MG63 (cell line): ENCODE measurements around the gene PSMB2. TPM values are rescaled to one million over a fixed set of nuclear protein-coding genes. Genes with fewer than 3 reads are reported as not detected.
A peak's percentile ranks its signal among the peaks of the same experiment; 100 is the strongest.
"Not testable (repeated sequence)": the region's sequence is repeated elsewhere in the genome, so short reads cannot be mapped to it uniquely, and the experiment has no call there.

Experiments
- DNase-seq: peaks from one replicate; pipeline ENCODE4 v3.0.0-alpha.2; 2020
- H3K27me3 ChIP-seq: fragments of 250-450 bp; sonication (Bioruptor Pico); 2 replicates; pipeline ENCODE4 v1.5.1; 2020; ENCODE audit warnings: mild to moderate bottlenecking, moderate library complexity
- H3K36me3 ChIP-seq: fragments of 250-450 bp; sonication (Bioruptor Pico); 2 replicates; pipeline ENCODE4 v1.5.1; 2020; ENCODE audit warnings: mild to moderate bottlenecking, moderate library complexity
- H3K4me3 ChIP-seq: fragments of 250-450 bp; sonication (Bioruptor Pico); 2 replicates; pipeline ENCODE4 v1.5.1; 2020; ENCODE audit warnings: mild to moderate bottlenecking, moderate library complexity
- H3K9me3 ChIP-seq: fragments of 250-450 bp; sonication (Bioruptor Pico); 2 replicates; pipeline ENCODE4 v1.5.1; 2020; ENCODE audit warnings: mild to moderate bottlenecking, moderate library complexity
- total RNA-seq: library from RNA; depleted of rRNA; stranded (reverse); fragments of >200 nt; shearing (Covaris generic); gene quantifications from 2 replicates; pipeline ENCODE4 v1.2.3, GENCODE V29; 2014; ENCODE audit warnings: low replicate concordance; rRNA removed

PSMB2 gene
- 109 and 114 TPM in 2 replicates for total RNA-seq

- H3K27me3 ChIP-seq = peaks cover 6% of the 10 kb centered on the region; the same call in 1 of the 2 replicates
- peak; percentile 94 for DNase-seq
- no peaks in the 10 kb centered on the region for H3K9me3 ChIP-seq
- peak within 1 kb of the TSS; percentile 96 for H3K4me3 ChIP-seq
- peaks cover 25% of the 10 kb centered on the region for H3K36me3 ChIP-seq
Measured at GRCh38 chr1:35641233-35641866, at the start of gene PSMB2. Gene PSMB2 (minus strand): TSS chr1:35641526. CDS start chr1:35641432, 94 bp downstream.

- H3K9me3 ChIP-seq = no peaks in the 10 kb centered on the region
- H3K27me3 ChIP-seq = peaks cover 1% of the 10 kb centered on the region; the same call in 1 of the 2 replicates
- H3K4me3 ChIP-seq = no peak overlapping the region
- no peak for DNase-seq
- H3K36me3 ChIP-seq = no peaks in the 10 kb centered on the region
Measured at GRCh38 chr1:35691080-35691479, 49.8 kb upstream of the PSMB2 start.

- not testable (repeated sequence) for H3K27me3 ChIP-seq, H3K9me3 ChIP-seq, DNase-seq, H3K36me3 ChIP-seq, H3K4me3 ChIP-seq
Measured at GRCh38 chr1:35690103-35690502, 48.8 kb upstream of the PSMB2 start.

- no peak overlapping the region for H3K4me3 ChIP-seq
- no peak for DNase-seq
- H3K27me3 ChIP-seq = peaks cover 4% of the 10 kb centered on the region
- no peaks in the 10 kb centered on the region for H3K9me3 ChIP-seq
- H3K36me3 ChIP-seq = no peaks in the 10 kb centered on the region
Measured at GRCh38 chr1:35688161-35688560, 46.8 kb upstream of the PSMB2 start.

GRCh38 chr1:35683012-35683411 is 41.7 kb upstream of the PSMB2 start:
- H3K36me3 ChIP-seq = no peaks in the 10 kb centered on the region
- peaks cover 4% of the 10 kb centered on the region for H3K27me3 ChIP-seq
- DNase-seq = no peak
- H3K9me3 ChIP-seq = no peaks in the 10 kb centered on the region
- no peak overlapping the region for H3K4me3 ChIP-seq

GRCh38 chr1:35680271-35680670 is 38.9 kb upstream of the PSMB2 start:
- Histone ChIP-seq H3K9me3 (no peaks in the 10 kb centered on the region), H3K4me3 (no peak overlapping the region), H3K36me3 (no peaks in the 10 kb centered on the region), H3K27me3 (peaks cover 4% of the 10 kb centered on the region)
- no peak for DNase-seq

GRCh38 chr1:35675773-35676172 is 34.4 kb upstream of the PSMB2 start:
- Histone ChIP-seq H3K4me3 (no peak overlapping the region), H3K27me3 (no peaks in the 10 kb centered on the region), H3K36me3 (no peaks in the 10 kb centered on the region), H3K9me3 (no peaks in the 10 kb centered on the region)
- DNase-seq = peak; percentile 13

- Histone ChIP-seq H3K9me3 (no peaks in the 10 kb centered on the region), H3K4me3 (no peak overlapping the region), H3K27me3 (no peaks in the 10 kb centered on the region), H3K36me3 (no peaks in the 10 kb centered on the region)
- no peak for DNase-seq
Measured at GRCh38 chr1:35674111-35674510, 32.8 kb upstream of the PSMB2 start.

GRCh38 chr1:35672116-35672515 is 30.8 kb upstream of the PSMB2 start:
- H3K9me3 ChIP-seq = no peaks in the 10 kb centered on the region
- no peak for DNase-seq

GRCh38 chr1:35668506-35668905 is 27.2 kb upstream of the PSMB2 start:
- no peaks in the 10 kb centered on the region for H3K9me3 ChIP-seq
- no peak for DNase-seq
- no peaks in the 10 kb centered on the region for H3K36me3 ChIP-seq
- H3K27me3 ChIP-seq = no peaks in the 10 kb centered on the region; the same call in 1 of the 2 replicates
- no peak overlapping the region for H3K4me3 ChIP-seq

More at GRCh38 chr1:35672116-35672515, 30.8 kb upstream of the PSMB2 start:
- Histone ChIP-seq H3K36me3 (no peaks in the 10 kb centered on the region), H3K27me3 (no peaks in the 10 kb centered on the region), H3K4me3 (no peak overlapping the region)

GRCh38 chr1:35666916-35667315 is 25.6 kb upstream of the PSMB2 start:
- Histone ChIP-seq H3K27me3 (no peaks in the 10 kb centered on the region; the same call in 1 of the 2 replicates), H3K9me3 (no peaks in the 10 kb centered on the region), H3K36me3 (no peaks in the 10 kb centered on the region), H3K4me3 (no peak overlapping the region)
- no peak for DNase-seq

- Histone ChIP-seq H3K9me3 (no peaks in the 10 kb centered on the region), H3K36me3 (no peaks in the 10 kb centered on the region), H3K27me3 (no peaks in the 10 kb centered on the region; the same call in 1 of the 2 replicates), H3K4me3 (no peak overlapping the region)
- DNase-seq = no peak
Measured at GRCh38 chr1:35666216-35666615, 24.9 kb upstream of the PSMB2 start.

GRCh38 chr1:35663434-35663833 is 22.1 kb upstream of the PSMB2 start:
- no peak for DNase-seq
- no peaks in the 10 kb centered on the region for H3K36me3 ChIP-seq

GRCh38 chr1:35661474-35661795 is 20.1 kb upstream of the PSMB2 start:
- Histone ChIP-seq H3K4me3 (no peak overlapping the region), H3K36me3 (no peaks in the 10 kb centered on the region), H3K27me3 (no peaks in the 10 kb centered on the region; the same call in 1 of the 2 replicates), H3K9me3 (no peaks in the 10 kb centered on the region)
- no peak for DNase-seq

More at GRCh38 chr1:35663434-35663833, 22.1 kb upstream of the PSMB2 start:
- Histone ChIP-seq H3K4me3 (no peak overlapping the region), H3K9me3 (no peaks in the 10 kb centered on the region), H3K27me3 (no peaks in the 10 kb centered on the region; the same call in 1 of the 2 replicates)

GRCh38 chr1:35660581-35661473 is 19.5 kb upstream of the PSMB2 start:
- peak; percentile 13 for DNase-seq
- no peaks in the 10 kb centered on the region for H3K36me3 ChIP-seq
- no peaks in the 10 kb centered on the region for H3K9me3 ChIP-seq
- H3K4me3 ChIP-seq = no peak overlapping the region
- no peaks in the 10 kb centered on the region; the same call in 1 of the 2 replicates for H3K27me3 ChIP-seq

- Histone ChIP-seq H3K36me3 (no peaks in the 10 kb centered on the region), H3K9me3 (no peaks in the 10 kb centered on the region), H3K4me3 (no peak overlapping the region), H3K27me3 (no peaks in the 10 kb centered on the region)
- DNase-seq = no peak
Measured at GRCh38 chr1:35659589-35659988, 18.3 kb upstream of the PSMB2 start.

- DNase-seq = no peak
- no peaks in the 10 kb centered on the region for H3K27me3 ChIP-seq
- H3K36me3 ChIP-seq = no peaks in the 10 kb centered on the region
Measured at GRCh38 chr1:35657851-35658250, 16.5 kb upstream of the PSMB2 start.

More at GRCh38 chr1:35657851-35658250, 16.5 kb upstream of the PSMB2 start:
- Histone ChIP-seq H3K4me3 (no peak overlapping the region), H3K9me3 (no peaks in the 10 kb centered on the region)
